Neuron (in vitro differentiated cells): ENCODE results near the gene OR2G2.

ENCODE experiments used
- H2AFZ ChIP-seq: one replicate; pipeline ENCODE4 v1.6.1; 2013; ENCODE audit warnings: low read depth, mild to moderate bottlenecking, inconsistent platforms, low read length, moderate library complexity
- H3K27me3 ChIP-seq: one replicate; pipeline ENCODE4 v1.6.1; 2013; ENCODE audit warnings: low read length; ENCODE audit not compliant: insufficient read depth
- H3K36me3 ChIP-seq: one replicate; pipeline ENCODE4 v1.6.1; 2013; ENCODE audit warnings: low read length; ENCODE audit not compliant: insufficient read depth
- H3K4me1 ChIP-seq: one replicate; pipeline ENCODE4 v1.6.1; 2013; ENCODE audit warnings: low read length; ENCODE audit not compliant: insufficient read depth
- H3K4me3 ChIP-seq: 2 replicates; pipeline ENCODE4 v1.5.1; 2013; ENCODE audit warnings: mild to moderate bottlenecking, low read length, moderate library complexity
- H3K9me3 ChIP-seq: one replicate; pipeline ENCODE4 v1.6.1; 2013; ENCODE audit warnings: low read length

The OR2G2 gene

GRCh38 chr1:247574664-247575063, 13.5 kb upstream of the OR2G2 start:
- Histone ChIP-seq H3K27me3 (no peaks in the 10 kb centered on the region), H3K4me3 (no peak overlapping the region), H3K36me3 (no peaks in the 10 kb centered on the region), H3K9me3 (no peaks in the 10 kb centered on the region), H2AFZ (no peak overlapping the region), H3K4me1 (no peaks in the 10 kb centered on the region)

- no peak overlapping the region for H2AFZ ChIP-seq
- H3K27me3 ChIP-seq = no peaks in the 10 kb centered on the region
- H3K4me1 ChIP-seq = no peaks in the 10 kb centered on the region
- no peak overlapping the region for H3K4me3 ChIP-seq
- H3K9me3 ChIP-seq = no peaks in the 10 kb centered on the region
- no peaks in the 10 kb centered on the region for H3K36me3 ChIP-seq
These were observed 11.6 kb upstream of the OR2G2 start for GRCh38 chr1:247576514-247576913.

- H3K36me3 ChIP-seq = no peaks in the 10 kb centered on the region
- H3K9me3 ChIP-seq = no peaks in the 10 kb centered on the region
- H3K27me3 ChIP-seq = no peaks in the 10 kb centered on the region
- no peak overlapping the region for H2AFZ ChIP-seq
- no peaks in the 10 kb centered on the region for H3K4me1 ChIP-seq
- no peak overlapping the region for H3K4me3 ChIP-seq
These were observed 9.2 kb upstream of the OR2G2 start for GRCh38 chr1:247578946-247579460.

GRCh38 chr1:247605286-247605685, 17.1 kb downstream of the OR2G2 start, which contains the start of gene OR2G3:
Gene OR2G3, plus strand, starts transcription at chr1:247605586. Its CDS starts 0 bp downstream, at chr1:247605586.
- Histone ChIP-seq H3K4me3 (no peak within 1 kb of the TSS), H3K36me3 (no peaks in the 10 kb centered on the region)

GRCh38 chr1:247613405-247613804, 25.2 kb downstream of the OR2G2 start:
- no peaks in the 10 kb centered on the region for H3K9me3 ChIP-seq
- no peak overlapping the region for H3K4me3 ChIP-seq
- no peaks in the 10 kb centered on the region for H3K36me3 ChIP-seq
- no peaks in the 10 kb centered on the region for H3K4me1 ChIP-seq
- no peaks in the 10 kb centered on the region for H3K27me3 ChIP-seq
- no peak overlapping the region for H2AFZ ChIP-seq

More at GRCh38 chr1:247605286-247605685, 17.1 kb downstream of the OR2G2 start, which contains the start of gene OR2G3:
- Histone ChIP-seq H3K27me3 (no peaks in the 10 kb centered on the region), H3K4me1 (no peaks in the 10 kb centered on the region), H3K9me3 (no peaks in the 10 kb centered on the region), H2AFZ (no peak within 1 kb of the TSS)

- H3K4me1 ChIP-seq = no peaks in the 10 kb centered on the region
- H3K9me3 ChIP-seq = no peaks in the 10 kb centered on the region
- no peaks in the 10 kb centered on the region for H3K27me3 ChIP-seq
- H2AFZ ChIP-seq = no peak overlapping the region
- no peak overlapping the region for H3K4me3 ChIP-seq
- no peaks in the 10 kb centered on the region for H3K36me3 ChIP-seq
These were observed 26.5 kb downstream of the OR2G2 start for GRCh38 chr1:247614625-247615024.

- Histone ChIP-seq H3K4me3 (no peak overlapping the region), H2AFZ (no peak overlapping the region)
These were observed 39.8 kb downstream of the OR2G2 start for GRCh38 chr1:247627951-247628350.

GRCh38 chr1:247638011-247638410, 49.9 kb downstream of the OR2G2 start:
- no peak overlapping the region for H3K4me3 ChIP-seq
- H3K9me3 ChIP-seq = no peaks in the 10 kb centered on the region
- no peaks in the 10 kb centered on the region for H3K27me3 ChIP-seq
- no peaks in the 10 kb centered on the region for H3K4me1 ChIP-seq
- H3K36me3 ChIP-seq = no peaks in the 10 kb centered on the region
- no peak overlapping the region for H2AFZ ChIP-seq

More at GRCh38 chr1:247627951-247628350, 39.8 kb downstream of the OR2G2 start:
- no peaks in the 10 kb centered on the region for H3K36me3 ChIP-seq
- H3K4me1 ChIP-seq = no peaks in the 10 kb centered on the region
- no peaks in the 10 kb centered on the region for H3K27me3 ChIP-seq
- H3K9me3 ChIP-seq = no peaks in the 10 kb centered on the region

- no peak overlapping the region for H3K4me3 ChIP-seq
These were observed 50.6 kb downstream of the OR2G2 start for GRCh38 chr1:247638781-247639180.

More at GRCh38 chr1:247638781-247639180, 50.6 kb downstream of the OR2G2 start:
- Histone ChIP-seq H3K36me3 (no peaks in the 10 kb centered on the region), H3K4me1 (no peaks in the 10 kb centered on the region), H2AFZ (no peak overlapping the region), H3K9me3 (no peaks in the 10 kb centered on the region), H3K27me3 (no peaks in the 10 kb centered on the region)
